H1 (cell line): ENCODE measurements around the gene NEDD1. TPM values are rescaled to one million over a fixed set of nuclear protein-coding genes. Genes with fewer than 3 reads are reported as not detected.

ENCODE experiments used
- CTCF ChIA-PET: fragments of 300-600 bp; sonication (Branson Sonifier 250); formaldehyde crosslinking; loops from one replicate; lab custom pipeline; 2021; ENCODE audit not compliant: partially characterized antibody; lab: Charles Lee
- POLR2A ChIA-PET: fragments of 300-600 bp; sonication (Branson Sonifier 250); formaldehyde crosslinking; loops from one replicate; lab custom pipeline; 2021; ENCODE audit warnings: inconsistent platforms; ENCODE audit not compliant: partially characterized antibody; lab: Charles Lee
- DNase-seq, 2 experiments: peaks; one replicate each; pipeline versions ENCODE4 v3.0.0 to v3.0.0-alpha.2; 2010 to 2022; ENCODE audit warnings: low spot score in 2 of 2, low read depth in 1 of 2, mixed read lengths in 1 of 2
- FAIRE-seq: peaks from 2 replicates; lab custom pipeline; 2011; peaks lifted over from hg19 to GRCh38; lab: Jason Lieb, UNC
- H2AFZ ChIP-seq: 2 replicates; pipeline ENCODE4 v1.8.1; 2012; ENCODE audit warnings: low read length, inconsistent platforms
- H2AK5ac ChIP-seq: 2 replicates; pipeline ENCODE4 v1.6.1; 2013; ENCODE audit warnings: low read depth, low read length
- H2BK120ac ChIP-seq: replicated peaks from 2 replicates; pipeline ENCODE3; 2013; ENCODE audit warnings: low read depth, low read length, inconsistent platforms
- H2BK12ac ChIP-seq: 2 replicates; pipeline ENCODE4 v1.6.1; 2013; ENCODE audit warnings: low read depth, low read length
- H2BK15ac ChIP-seq: 2 replicates; pipeline ENCODE4 v1.6.1; 2013; ENCODE audit warnings: low read length
- H2BK20ac ChIP-seq: 2 replicates; pipeline ENCODE4 v1.6.1; 2013; ENCODE audit warnings: low read length
- H2BK5ac ChIP-seq: 2 replicates; pipeline ENCODE4 v1.6.1; 2013; ENCODE audit warnings: low read depth, low read length
- H3K14ac ChIP-seq: 2 replicates; pipeline ENCODE4 v1.6.1; 2013; ENCODE audit warnings: inconsistent platforms; ENCODE audit not compliant: insufficient read length
- H3K18ac ChIP-seq: 2 replicates; pipeline ENCODE4 v1.6.1; 2013; ENCODE audit warnings: low read length; ENCODE audit errors: extremely low read depth
- H3K23ac ChIP-seq: 2 replicates; pipeline ENCODE4 v1.6.1; 2013; ENCODE audit warnings: inconsistent platforms; ENCODE audit not compliant: insufficient read length
- H3K23me2 ChIP-seq: 2 replicates; pipeline ENCODE4 v1.6.1; 2013; ENCODE audit warnings: low read depth, low read length
- H3K27ac ChIP-seq: 2 replicates; pipeline ENCODE4 v1.6.1; 2011; ENCODE audit warnings: low read depth, low read length, inconsistent platforms
- H3K27me3 ChIP-seq, 4 experiments: replicated peaks in 1 of 4; 1 replicate in 1 of 4; 2 replicates in 3 of 4; pipeline versions ENCODE4 v1.6.1 to v1.8.1; 2011 to 2013; ENCODE audit warnings: low read length in 3 of 4, mild to moderate bottlenecking in 3 of 4, inconsistent platforms in 2 of 4, mixed read lengths in 2 of 4, moderate library complexity in 1 of 4; ENCODE audit not compliant: control insufficient read depth in 3 of 4, insufficient read depth in 3 of 4; ENCODE audit errors: extremely low read depth in 1 of 4
- H3K36me3 ChIP-seq, 4 experiments: 2 replicates each; pipeline versions ENCODE4 v1.6.1 to v1.8.1; 2011 to 2013; ENCODE audit warnings: mild to moderate bottlenecking in 4 of 4, low read length in 3 of 4, moderate library complexity in 2 of 4, control low read depth in 1 of 4, inconsistent platforms in 1 of 4; ENCODE audit not compliant: insufficient read depth in 4 of 4, control insufficient read depth in 2 of 4
- H3K4ac ChIP-seq: replicated peaks from 2 replicates; pipeline ENCODE3; 2013; ENCODE audit warnings: low read length, low read depth, mixed read lengths, inconsistent platforms; ENCODE audit not compliant: insufficient read length
- H3K4me1 ChIP-seq, 4 experiments: replicated peaks in 1 of 4; 1 replicate in 1 of 4; 2 replicates in 3 of 4; pipeline versions ENCODE4 v1.6.1 to v1.8.1; 2011 to 2013; ENCODE audit warnings: low read length in 3 of 4, inconsistent platforms in 2 of 4, mixed read lengths in 1 of 4; ENCODE audit not compliant: insufficient read depth in 4 of 4, control insufficient read depth in 3 of 4
- H3K4me2 ChIP-seq, 2 experiments: 2 replicates each; pipeline versions ENCODE4 v1.6.1 to v1.8.1; 2011 to 2013; ENCODE audit warnings: low read depth in 2 of 2, low read length in 2 of 2, control low read depth in 1 of 2, inconsistent platforms in 1 of 2, mild to moderate bottlenecking in 1 of 2; ENCODE audit not compliant: insufficient read depth in 1 of 2
- H3K4me3 ChIP-seq, 4 experiments: fragments of 200-600, 300-600 bp in 1 of 4; sonication (generic), shearing (Covaris generic), sonication (Bioruptor Twin) in 1 of 4; 2 replicates each; pipeline versions ENCODE4 v1.5.1 to v1.8.1; 2011 to 2016; ENCODE audit warnings: low read length in 4 of 4, low read depth in 3 of 4, control low read depth in 2 of 4, inconsistent platforms in 2 of 4, mild to moderate bottlenecking in 2 of 4, mixed read lengths in 1 of 4, moderate library complexity in 1 of 4; ENCODE audit not compliant: insufficient read depth in 2 of 4; ENCODE audit errors: extremely low read depth in 1 of 4
- H3K56ac ChIP-seq: replicated peaks from 2 replicates; pipeline ENCODE3; 2013; ENCODE audit warnings: low read depth, mild to moderate bottlenecking, mixed read lengths, low read length, inconsistent platforms; ENCODE audit not compliant: insufficient read length
- H3K79me1 ChIP-seq: 2 replicates; pipeline ENCODE4 v1.6.1; 2013; ENCODE audit warnings: low read depth, low read length, control low read depth
- H3K79me2 ChIP-seq, 2 experiments: 2 replicates each; pipeline versions ENCODE4 v1.6.1 to v1.8.1; 2012 to 2013; ENCODE audit warnings: low read length in 2 of 2, mild to moderate bottlenecking in 2 of 2, inconsistent platforms in 1 of 2; ENCODE audit not compliant: insufficient read depth in 2 of 2, control insufficient read depth in 1 of 2
- H3K9ac ChIP-seq, 4 experiments: replicated peaks in 1 of 4; 1 replicate in 1 of 4; 2 replicates in 3 of 4; pipeline versions ENCODE4 v1.6.1 to v1.8.1; 2011 to 2013; ENCODE audit warnings: low read depth in 3 of 4, low read length in 3 of 4, control low read depth in 2 of 4, mild to moderate bottlenecking in 2 of 4, moderate library complexity in 2 of 4, inconsistent platforms in 1 of 4; ENCODE audit errors: extremely low read depth in 1 of 4
- H3K9me3 ChIP-seq, 2 experiments: 2 replicates each; pipeline versions ENCODE4 v1.6.1 to v1.8.1; 2012 to 2013; ENCODE audit warnings: mild to moderate bottlenecking in 2 of 2, moderate library complexity in 2 of 2, control low read depth in 1 of 2, inconsistent platforms in 1 of 2, low read depth in 1 of 2, low read length in 1 of 2, mixed read lengths in 1 of 2; ENCODE audit not compliant: insufficient read depth in 2 of 2
- H4K20me1 ChIP-seq, 2 experiments: replicated peaks in 1 of 2; 2 replicates each; pipeline versions ENCODE3 to v1.8.1; 2011 to 2013; ENCODE audit warnings: inconsistent platforms in 2 of 2, low read length in 2 of 2, mild to moderate bottlenecking in 1 of 2; ENCODE audit not compliant: insufficient read depth in 2 of 2, control insufficient read depth in 1 of 2
- H4K5ac ChIP-seq: 2 replicates; pipeline ENCODE4 v1.6.1; 2013; ENCODE audit warnings: low read length, low read depth, mixed read lengths, inconsistent platforms; ENCODE audit not compliant: insufficient read length
- H4K8ac ChIP-seq: 2 replicates; pipeline ENCODE4 v1.8.0; 2013; ENCODE audit warnings: mild to moderate bottlenecking, moderate library complexity, low read length, inconsistent platforms; ENCODE audit not compliant: insufficient read depth; ENCODE audit errors: extremely low read depth
- H4K91ac ChIP-seq: replicated peaks from 2 replicates; pipeline ENCODE3; 2013; ENCODE audit warnings: low read length, mixed read lengths, inconsistent platforms; ENCODE audit not compliant: insufficient read length
- BRCA1 ChIP-seq: IDR thresholded peaks from 2 replicates; pipeline ENCODE4 v1.6.1; 2012; ENCODE audit warnings: low read depth, low read length, improper control_type of control experiment
- CBX8 ChIP-seq: fragments of 300-800, 300-1000 bp; sonication (generic); IDR thresholded peaks from 2 replicates; pipeline ENCODE4 v1.7.1; 2016; ENCODE audit warnings: low read depth, low read length, borderline replicate concordance
- POLR2A ChIP-seq, 2 experiments: IDR thresholded peaks; 1 replicate in 1 of 2; 2 replicates in 1 of 2; pipeline ENCODE4 v1.6.1; 2011; ENCODE audit warnings: low read depth in 2 of 2, low read length in 2 of 2, mild to moderate bottlenecking in 2 of 2; ENCODE audit errors: control extremely low read depth in 1 of 2
- RNF2 ChIP-seq: fragments of 200-900, 300-1000 bp; sonication (generic); IDR thresholded peaks from 2 replicates; pipeline ENCODE4 v1.7.1; 2016; ENCODE audit warnings: borderline replicate concordance, low read depth, mild to moderate bottlenecking, antibody characterized with exemption, low read length; ENCODE audit not compliant: poor library complexity, severe bottlenecking; ENCODE audit errors: missing control alignments
- SAP30 ChIP-seq: fragments of 300-600 bp; sonication (generic); IDR thresholded peaks from 2 replicates; pipeline ENCODE4 v1.7.1; 2012; ENCODE audit warnings: low read length, moderate library complexity, mild to moderate bottlenecking, inconsistent platforms; ENCODE audit not compliant: insufficient read depth, insufficient replicate concordance
- SIRT6 ChIP-seq: IDR thresholded peaks from one replicate; pipeline ENCODE4 v1.7.1; 2012; ENCODE audit warnings: low read length, inconsistent platforms
- SRF ChIP-seq: IDR thresholded peaks from 2 replicates; pipeline ENCODE4 v1.6.1; 2011; ENCODE audit warnings: mild to moderate bottlenecking, low read depth, low read length, moderate library complexity
- TAF7 ChIP-seq: optimal IDR thresholded peaks from 2 replicates; pipeline ENCODE3; 2011; ENCODE audit warnings: low read depth, mild to moderate bottlenecking, inconsistent platforms, low read length, moderate library complexity, borderline replicate concordance
- TEAD4 ChIP-seq: IDR thresholded peaks from 2 replicates; pipeline ENCODE4 v1.6.1; 2012; ENCODE audit warnings: low read depth, low read length, inconsistent platforms, mixed read lengths
- ZNF274 ChIP-seq: IDR thresholded peaks from 2 replicates; pipeline ENCODE4 v1.7.0; 2012; ENCODE audit warnings: low read length, borderline replicate concordance; ENCODE audit errors: extremely low read depth
- WGBS, 2 experiments: shearing (Covaris generic) in 1 of 2; methylation state at CpG; one replicate each; pipeline versions ENCODE4 v1.1.6 to v1.1.7; 2013 to 2015; ENCODE audit warnings: low lambda C conversion rate in 2 of 2, mixed read lengths in 2 of 2, inconsistent platforms in 1 of 2, low coverage in 1 of 2, missing lambda C conversion rate in 1 of 2; ENCODE audit not compliant: insufficient replicate concordance in 2 of 2, insufficient coverage in 1 of 2, insufficient read length in 1 of 2; ENCODE audit errors: extremely low coverage in 1 of 2, missing lambda C conversion rate in 1 of 2; 5-methylcytosine and 5-hydroxymethylcytosine counted together
- polyA plus RNA-seq, 7 experiments: library from polyadenylated mRNA; depleted of rRNA in 3 of 7; stranded (reverse) in 5 of 7; unstranded in 2 of 7; fragments of >200 nt in 5 of 7; fragments of 200-250 nt in 2 of 7; gene quantifications; 1 replicate in 5 of 7; 2 replicates in 1 of 7; 4 replicates in 1 of 7; pipeline versions ENCODE4 v1.2.1 to v1.2.3, GENCODE V29; 2011 to 2013; ENCODE audit warnings: missing spikeins in 2 of 7, mixed read lengths in 2 of 7
- total RNA-seq: library from RNA; stranded (reverse); fragmentation: NEBNext Ultra II Directional; extraction: Animal tissue kit (Norgen Biotek cat#: 25700); gene quantifications from 2 replicates; pipeline ENCODE4 v1.2.1, GENCODE V29; 2021

Gene NEDD1
- total and polyA plus RNA-seq, 2 of the 8 experiments (the other 6 are each of a cell fraction or from before 2014, with no cell fraction given), result 9.0 to 26.6 TPM

DNA sequence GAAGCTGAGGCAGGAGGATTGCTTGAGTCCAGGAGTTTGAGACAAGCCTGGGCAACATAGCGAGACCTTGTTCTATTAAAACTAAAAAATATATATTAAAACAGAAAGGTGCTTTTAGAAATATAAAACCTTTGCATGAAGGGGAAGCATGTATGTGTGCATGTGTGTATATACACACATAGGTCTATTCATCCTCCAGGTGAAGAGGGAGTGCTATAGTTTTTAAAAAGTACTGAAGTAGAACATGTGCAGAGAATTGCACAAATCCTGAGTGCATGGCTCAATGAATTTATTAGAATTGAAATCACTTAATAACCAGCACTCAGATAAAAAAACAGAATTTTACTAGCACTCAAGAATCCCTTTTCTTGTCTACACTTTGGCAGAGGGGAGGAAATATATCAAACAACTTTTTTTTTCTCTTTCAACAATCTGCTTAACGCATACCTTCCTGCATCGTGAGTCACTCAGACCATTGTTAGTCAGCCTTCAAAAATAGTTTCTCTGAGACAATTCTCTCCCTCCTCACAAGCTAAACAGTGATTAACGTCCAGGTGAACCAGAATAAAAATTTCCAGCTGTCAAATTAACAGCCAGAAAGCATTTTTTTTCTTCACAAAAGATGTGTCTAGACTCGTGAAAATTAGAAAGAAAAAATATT is 17.7 kb upstream of the NEDD1 start:
- H2AK5ac ChIP-seq, result no peak overlapping the region
- H2AFZ ChIP-seq, result no peak overlapping the region
- H3K79me1 ChIP-seq, result no peaks in the 10 kb centered on the region
- no peak overlapping the region for H3K4me2 ChIP-seq
- POLR2A ChIA-PET, result no interaction called here
- H4K8ac ChIP-seq, result no peak overlapping the region
- H3K79me2 ChIP-seq, result no peaks in the 10 kb centered on the region
- peaks cover 2 to 4% of the 10 kb centered on the region in 2 experiments; a peak in 1 of 4 replicates for H3K9me3 ChIP-seq
- no peak overlapping the region for H3K4ac ChIP-seq
- H3K14ac ChIP-seq, result no peak overlapping the region
- no peaks in the 10 kb centered on the region for H4K20me1 ChIP-seq
- H3K27me3 ChIP-seq, result no peaks in the 10 kb centered on the region
- H2BK5ac ChIP-seq, result no peak overlapping the region
- no peak overlapping the region for H2BK20ac ChIP-seq
- WGBS, 2 experiments, result 70% methylated on average over 5 of the region's 5 CpGs; no CpG with 5 or more reads in 1 of the 2 experiments
- no peak for FAIRE-seq
- 0 out of 7 replicates have a peak, but pooled peaks cover 0 to 2% (median 0%) of the 10 kb centered on the region in 4 experiments for H3K4me1 ChIP-seq
- H4K91ac ChIP-seq, result no peak overlapping the region
- no peak for DNase-seq
- no peak overlapping the region for H3K23ac ChIP-seq
- no peaks in the 10 kb centered on the region for H3K36me3 ChIP-seq
- H3K4me3 ChIP-seq, result no peak overlapping the region
- no peak overlapping the region for H3K18ac ChIP-seq
- no peak overlapping the region for H2BK12ac ChIP-seq
- no peak overlapping the region for H2BK15ac ChIP-seq
- H3K23me2 ChIP-seq, result no peaks in the 10 kb centered on the region; the same call in 1 of the 2 replicates
- no peak overlapping the region for H4K5ac ChIP-seq
- H3K27ac ChIP-seq, result no peak overlapping the region
- H2BK120ac ChIP-seq, result no peak overlapping the region
- no peak overlapping the region for H3K9ac ChIP-seq
- H3K56ac ChIP-seq, result no peak overlapping the region
- CTCF ChIA-PET, result no interaction called here
- TF ChIP-seq TEAD4 (no peak), RNF2 (no peak), SIRT6 (no peak), BRCA1 (no peak), ZNF274 (no peak), SAP30 (no peak), SRF (no peak), POLR2A (IDR thresholded peaks at IDR 0.05; ENCODE audit: control extremely low read depth in 1 of 2, low read depth in 2 of 2, low read length in 2 of 2) (no peak), CBX8 (no peak), TAF7 (no peak)
